Melanocyte of skin (primary cell): ENCODE data around the gene IGLL5. TPM values are rescaled to one million over a fixed set of nuclear protein-coding genes. Genes with fewer than 3 reads are reported as not detected.

Experiments
- small RNA-seq, 2 donors: library from RNA; depleted of rRNA; stranded (forward); fragments of <200 nt; gene quantifications; one replicate each; pipeline ENCODE3, GENCODE V24; 2012
- total RNA-seq, 2 donors: library from RNA; depleted of rRNA; stranded (reverse); fragments of >200 nt; gene quantifications; 2 replicates each; pipeline ENCODE4 v1.2.3, GENCODE V29; 2012

The IGLL5 gene
- total RNA-seq, result not detected

DNA sequence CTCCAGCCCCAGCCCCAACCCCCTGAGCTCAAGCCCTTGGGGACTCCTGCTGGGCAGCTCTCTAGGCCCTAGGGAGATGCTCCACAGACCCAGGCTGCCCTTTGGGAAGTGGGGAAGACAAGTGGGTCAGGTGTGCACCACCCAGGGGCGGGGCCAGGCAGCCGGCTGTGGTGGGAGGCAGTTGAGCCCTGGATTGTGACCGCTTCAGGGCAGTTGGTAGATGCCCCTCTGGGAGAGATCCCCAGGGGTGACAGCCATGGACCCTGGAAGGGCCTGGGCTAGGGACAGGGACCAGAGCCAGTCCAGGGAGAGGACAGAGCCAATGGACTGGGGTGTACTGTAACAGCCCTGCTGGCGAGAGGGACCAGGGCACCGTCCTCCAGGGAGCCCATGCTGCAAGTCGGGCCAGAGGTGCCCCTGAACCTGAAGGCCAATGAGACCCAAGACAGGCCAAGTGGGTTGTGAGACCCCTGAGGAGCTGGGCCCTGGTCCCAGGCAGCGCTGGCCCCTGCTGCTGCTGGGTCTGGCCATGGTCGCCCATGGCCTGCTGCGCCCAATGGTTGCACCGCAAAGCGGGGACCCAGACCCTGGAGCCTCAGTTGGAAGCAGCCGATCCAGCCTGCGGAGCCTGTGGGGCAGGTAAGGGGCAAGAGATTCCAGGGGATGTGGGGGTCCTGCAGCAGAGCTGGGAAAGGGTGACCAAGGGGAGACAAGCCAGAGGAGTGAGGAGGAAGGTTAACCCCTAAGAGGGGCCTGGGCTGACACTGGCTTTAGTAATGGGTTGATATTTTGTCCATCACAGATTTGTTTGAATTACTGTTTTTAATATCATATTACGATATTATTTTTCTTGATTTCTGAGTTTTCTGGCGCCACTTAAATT lies at the start of gene IGLL5:
Gene IGLL5, plus strand, starts transcription at position 196 of the 883 bp plus-strand sequence. Its CDS starts 238 bp downstream, at position 434.

Small RNAs within 50 kb of the gene (small RNA-seq; reads per million reads assigned to genes)
- gene IGLC4, result 0 reads per million in 2 donors
- gene IGLC5, result 0 reads per million in 2 donors
- 0 reads per million in 2 donors for gene IGLJ1
- gene IGLJ2, result 0 reads per million in 2 donors
- 0 reads per million in 2 donors for gene IGLJ3
- gene IGLJ4, result 0 reads per million in 2 donors
- gene IGLJ5, result 0 reads per million in 2 donors
- 0 reads per million in 2 donors for gene IGLJ6
- 0 reads per million in 2 donors for gene IGLJ7
- 0 reads per million in 2 donors for gene IGLV2-5
- 0 reads per million in 2 donors for gene IGLV3-2
- 0 reads per million in 2 donors for gene IGLV3-4
- 0 reads per million in 2 donors for gene IGLV3-6
- gene IGLV3-7, result 0 reads per million in 2 donors
- 0 reads per million in 2 donors for gene MIR5571

Other genes starting within 250 kb of the IGLL5 start
- gene GGTLC2, start 243.2 kb upstream of the IGLL5 start, total RNA-seq, result not detected
- 1 to 10 TPM; 2.0 to 2.4 TPM for gene GNAZ, start 182.7 kb downstream of the IGLL5 start, total RNA-seq